GM12878 (cell line): ENCODE results near the gene TULP4. TPM values are rescaled to one million over a fixed set of nuclear protein-coding genes. Genes with fewer than 3 reads are reported as not detected.

Experiments
- BHLHE40 ChIP-seq, 2 experiments: fragments of 450-650 bp in 1 of 2; IDR thresholded peaks; 2 replicates each; pipeline ENCODE4 v1.6.1; 2011 to 2017; ENCODE audit warnings: low read depth in 2 of 2, borderline replicate concordance in 1 of 2, improper control_type of control experiment in 1 of 2, low read length in 1 of 2, mild to moderate bottlenecking in 1 of 2
- CBFB ChIP-seq: IDR thresholded peaks from 2 replicates; pipeline ENCODE4 v1.6.1; 2016; ENCODE audit warnings: antibody characterized with exemption, low read depth
- CREB1 ChIP-seq: IDR thresholded peaks from 2 replicates; pipeline ENCODE4 v1.6.1; 2012; ENCODE audit warnings: low read depth, mild to moderate bottlenecking, inconsistent platforms
- ESRRA ChIP-seq: IDR thresholded peaks from 2 replicates; pipeline ENCODE4 v1.6.1; 2012; ENCODE audit warnings: mild to moderate bottlenecking, low read length, improper control_type of control experiment
- FOS ChIP-seq: IDR thresholded peaks from 3 replicates; pipeline ENCODE4 v1.6.1; 2011; ENCODE audit warnings: borderline replicate concordance; ENCODE audit not compliant: insufficient read length; ENCODE audit errors: extremely low read depth
- FOXK2 ChIP-seq: fragments of 450-650 bp; IDR thresholded peaks from 2 replicates; pipeline ENCODE4 v1.6.1; 2017; ENCODE audit warnings: mild to moderate bottlenecking, moderate library complexity
- NBN ChIP-seq: fragments of 450-650 bp; IDR thresholded peaks from 2 replicates; pipeline ENCODE4 v1.6.1; 2016
- RAD51 ChIP-seq: fragments of 450-650 bp; IDR thresholded peaks from 2 replicates; pipeline ENCODE4 v1.6.1; 2016; ENCODE audit warnings: moderate library complexity, mild to moderate bottlenecking, inconsistent platforms
- RELA ChIP-seq: fragments of 450-650 bp; IDR thresholded peaks from 2 replicates; pipeline ENCODE4 v1.8.0; 2014; ENCODE audit warnings: borderline replicate concordance; ENCODE audit not compliant: partially characterized antibody
- SIX5 ChIP-seq: IDR thresholded peaks from 2 replicates; pipeline ENCODE4 v1.6.1; 2011; ENCODE audit warnings: mild to moderate bottlenecking, low read depth, low read length, moderate library complexity; ENCODE audit not compliant: severe bottlenecking
- SRF ChIP-seq, 2 experiments: IDR thresholded peaks; 2 replicates each; pipeline ENCODE4 v1.6.1; 2011; ENCODE audit warnings: low read depth in 2 of 2, low read length in 2 of 2, mild to moderate bottlenecking in 1 of 2, moderate library complexity in 1 of 2
- TAF1 ChIP-seq: IDR thresholded peaks from 2 replicates; pipeline ENCODE4 v1.6.1; 2011; ENCODE audit warnings: mild to moderate bottlenecking, low read depth, low read length, borderline replicate concordance
- TBL1XR1 ChIP-seq: IDR thresholded peaks from 2 replicates; pipeline ENCODE4 v1.6.1; 2012; ENCODE audit warnings: low read depth, low read length, improper control_type of control experiment
- TCF7 ChIP-seq: IDR thresholded peaks from 2 replicates; pipeline ENCODE4 v1.6.1; 2014; ENCODE audit warnings: antibody characterized with exemption, borderline replicate concordance
- YBX1 ChIP-seq: fragments of 450-650 bp; IDR thresholded peaks from 2 replicates; pipeline ENCODE4 v1.6.1; 2016; ENCODE audit warnings: antibody characterized with exemption
- ZNF207 ChIP-seq: fragments of 450-650 bp; IDR thresholded peaks from 2 replicates; pipeline ENCODE4 v1.6.1; 2014; ENCODE audit warnings: antibody characterized with exemption, mild to moderate bottlenecking, borderline replicate concordance
- ZNF622 ChIP-seq: fragments of 450-650 bp; IDR thresholded peaks from 2 replicates; pipeline ENCODE4 v1.6.1; 2017; ENCODE audit warnings: mild to moderate bottlenecking, inconsistent platforms
- polyA plus RNA-seq, 11 experiments: library from polyadenylated mRNA; depleted of rRNA in 4 of 11; unstranded in 6 of 11; stranded (reverse) in 5 of 11; fragments of >200 nt; fragmentation: Nextera tagmentation in 4 of 11; fragmentation: Illumina TruSeq in 1 of 11; extraction: Ambion mirVana in 4 of 11; extraction: Trizol in 1 of 11; gene quantifications; 1 replicate in 1 of 11; 2 replicates in 10 of 11; pipeline versions ENCODE4 v1.2.1 to v1.2.3, GENCODE V29; 2011 to 2016; ENCODE audit warnings: inconsistent platforms in 2 of 11, missing spikeins in 2 of 11, low read depth in 1 of 11
- total RNA-seq, 4 experiments: library from RNA; depleted of rRNA in 3 of 4; stranded (reverse); fragments of >200 nt in 3 of 4; fragmentation: Illumina TruSeq in 1 of 4; extraction: Trizol in 1 of 4; gene quantifications; 2 replicates each; pipeline versions ENCODE4 v1.2.1 to v1.2.3, GENCODE V29; 2013 to 2021
- TF ChIP-seq, protein P1 (sequence below): fragments of 450-650 bp; IDR thresholded peaks from 2 replicates; pipeline ENCODE4 v1.6.1; 2014; ENCODE audit warnings: mild to moderate bottlenecking
- TF ChIP-seq, protein P2 (sequence below), 3 experiments: IDR thresholded peaks in 2 of 3; conservative IDR thresholded peaks in 1 of 3; 2 replicates each; pipeline ENCODE4 v1.5.1; 2011; ENCODE audit warnings: low read depth in 3 of 3, low read length in 3 of 3, mild to moderate bottlenecking in 3 of 3, control low read depth in 2 of 3, moderate library complexity in 2 of 3, inconsistent platforms in 1 of 3, mixed read lengths in 1 of 3; ENCODE audit not compliant: control insufficient read depth in 2 of 3, insufficient read depth in 1 of 3; ENCODE audit errors: extremely low read depth in 1 of 3
- TF ChIP-seq, protein P3 (sequence below): fragments of 450-650 bp; IDR thresholded peaks from 2 replicates; pipeline ENCODE4 v1.6.1; 2016; ENCODE audit warnings: mild to moderate bottlenecking

TULP4 gene
- total and polyA plus RNA-seq, 10 of the 15 experiments (the other 5 are each of a cell fraction or from before 2014, with no cell fraction given) = 0.73 to 31.8 (median 14.0) TPM

DNA sequence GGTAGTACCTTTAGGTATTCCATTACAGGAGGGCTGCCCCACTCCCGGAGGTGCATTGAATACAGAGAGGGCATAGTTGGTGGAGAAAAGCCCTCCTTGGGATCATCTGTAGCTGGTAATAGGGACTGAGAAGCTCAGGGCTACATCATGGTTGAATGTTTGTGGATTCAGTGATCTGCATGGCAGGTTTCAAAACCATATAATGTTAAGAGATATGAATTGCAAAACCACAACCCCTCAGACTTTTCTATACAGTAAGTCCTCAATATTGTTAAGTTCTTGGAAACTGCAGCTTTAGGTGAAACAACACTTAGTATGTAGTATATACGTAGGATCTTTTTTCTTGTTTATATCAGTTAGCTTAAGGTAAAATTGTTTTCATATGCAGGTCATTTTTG lies 11.3 kb downstream of the TULP4 start (continued):
- TF ChIP-seq RELA (no peak), FOXK2 (no peak), BHLHE40 (IDR thresholded peaks at IDR 0.05; ENCODE audit: borderline replicate concordance in 1 of 2, low read depth in 2 of 2, low read length in 1 of 2) (no peak), FOS (no peak), ESRRA (no peak), YBX1 (no peak), TCF7 (no peak), ZNF622 (no peak), NBN (peak; percentile 17; the same call in 1 of the 2 replicates), SIX5 (no peak), RAD51 (0 out of 2 replicates have a peak, but pooled peaks have one; percentile 5), CBFB (no peak; the same call in 1 of the 2 replicates), TAF1 (no peak), ZNF207 (no peak), CREB1 (no peak), SRF (IDR thresholded peaks at IDR 0.05; ENCODE audit: low read depth in 2 of 2, low read length in 2 of 2) (no peak), TBL1XR1 (no peak)
- TF ChIP-seq, protein P1, sequence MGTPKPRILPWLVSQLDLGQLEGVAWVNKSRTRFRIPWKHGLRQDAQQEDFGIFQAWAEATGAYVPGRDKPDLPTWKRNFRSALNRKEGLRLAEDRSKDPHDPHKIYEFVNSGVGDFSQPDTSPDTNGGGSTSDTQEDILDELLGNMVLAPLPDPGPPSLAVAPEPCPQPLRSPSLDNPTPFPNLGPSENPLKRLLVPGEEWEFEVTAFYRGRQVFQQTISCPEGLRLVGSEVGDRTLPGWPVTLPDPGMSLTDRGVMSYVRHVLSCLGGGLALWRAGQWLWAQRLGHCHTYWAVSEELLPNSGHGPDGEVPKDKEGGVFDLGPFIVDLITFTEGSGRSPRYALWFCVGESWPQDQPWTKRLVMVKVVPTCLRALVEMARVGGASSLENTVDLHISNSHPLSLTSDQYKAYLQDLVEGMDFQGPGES = no peak
- TF ChIP-seq, protein P2, sequence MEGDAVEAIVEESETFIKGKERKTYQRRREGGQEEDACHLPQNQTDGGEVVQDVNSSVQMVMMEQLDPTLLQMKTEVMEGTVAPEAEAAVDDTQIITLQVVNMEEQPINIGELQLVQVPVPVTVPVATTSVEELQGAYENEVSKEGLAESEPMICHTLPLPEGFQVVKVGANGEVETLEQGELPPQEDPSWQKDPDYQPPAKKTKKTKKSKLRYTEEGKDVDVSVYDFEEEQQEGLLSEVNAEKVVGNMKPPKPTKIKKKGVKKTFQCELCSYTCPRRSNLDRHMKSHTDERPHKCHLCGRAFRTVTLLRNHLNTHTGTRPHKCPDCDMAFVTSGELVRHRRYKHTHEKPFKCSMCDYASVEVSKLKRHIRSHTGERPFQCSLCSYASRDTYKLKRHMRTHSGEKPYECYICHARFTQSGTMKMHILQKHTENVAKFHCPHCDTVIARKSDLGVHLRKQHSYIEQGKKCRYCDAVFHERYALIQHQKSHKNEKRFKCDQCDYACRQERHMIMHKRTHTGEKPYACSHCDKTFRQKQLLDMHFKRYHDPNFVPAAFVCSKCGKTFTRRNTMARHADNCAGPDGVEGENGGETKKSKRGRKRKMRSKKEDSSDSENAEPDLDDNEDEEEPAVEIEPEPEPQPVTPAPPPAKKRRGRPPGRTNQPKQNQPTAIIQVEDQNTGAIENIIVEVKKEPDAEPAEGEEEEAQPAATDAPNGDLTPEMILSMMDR (IDR thresholded peaks at IDR 0.05 in 2 of 3, conservative IDR thresholded peaks at IDR 0.05 in 1 of 3; ENCODE audit: control insufficient read depth in 2 of 3, extremely low read depth in 1 of 3, insufficient read depth in 1 of 3, low read depth in 3 of 3, low read length in 3 of 3) = no peak
- TF ChIP-seq, protein P3, sequence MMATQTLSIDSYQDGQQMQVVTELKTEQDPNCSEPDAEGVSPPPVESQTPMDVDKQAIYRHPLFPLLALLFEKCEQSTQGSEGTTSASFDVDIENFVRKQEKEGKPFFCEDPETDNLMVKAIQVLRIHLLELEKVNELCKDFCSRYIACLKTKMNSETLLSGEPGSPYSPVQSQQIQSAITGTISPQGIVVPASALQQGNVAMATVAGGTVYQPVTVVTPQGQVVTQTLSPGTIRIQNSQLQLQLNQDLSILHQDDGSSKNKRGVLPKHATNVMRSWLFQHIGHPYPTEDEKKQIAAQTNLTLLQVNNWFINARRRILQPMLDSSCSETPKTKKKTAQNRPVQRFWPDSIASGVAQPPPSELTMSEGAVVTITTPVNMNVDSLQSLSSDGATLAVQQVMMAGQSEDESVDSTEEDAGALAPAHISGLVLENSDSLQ = no peak
